H1 (cell line): ENCODE measurements around the gene C16orf90.

Experiments used
- BRCA1 ChIP-seq: IDR thresholded peaks from 2 replicates; pipeline ENCODE4 v1.6.1; 2012; ENCODE audit warnings: low read depth, low read length, improper control_type of control experiment
- EP300 ChIP-seq, 2 experiments: IDR thresholded peaks; 1 replicate in 1 of 2; 2 replicates in 1 of 2; pipeline ENCODE4 v1.6.1; 2011 to 2012; ENCODE audit warnings: low read depth in 2 of 2, low read length in 2 of 2, mild to moderate bottlenecking in 2 of 2, borderline replicate concordance in 1 of 2, inconsistent platforms in 1 of 2, moderate library complexity in 1 of 2
- HDAC2 ChIP-seq, 2 experiments: fragments of 300-600 bp in 1 of 2; sonication (generic) in 1 of 2; IDR thresholded peaks; 2 replicates each; pipeline ENCODE4 v1.6.1; 2011 to 2012; ENCODE audit warnings: low read depth in 2 of 2, low read length in 2 of 2, mild to moderate bottlenecking in 2 of 2, moderate library complexity in 2 of 2, borderline replicate concordance in 1 of 2, inconsistent platforms in 1 of 2
- KDM1A ChIP-seq: fragments of 200-600, 300-600 bp; sonication (generic); IDR thresholded peaks from 2 replicates; pipeline ENCODE4 v1.7.1; 2016; ENCODE audit warnings: mild to moderate bottlenecking, low read length, borderline replicate concordance
- PHF8 ChIP-seq: fragments of 200-600 bp; sonication (generic); conservative IDR thresholded peaks from 2 replicates; pipeline ENCODE4 v1.7.1; 2012; ENCODE audit warnings: low read depth, mild to moderate bottlenecking, inconsistent platforms, low read length, moderate library complexity
- POLR2AphosphoS5 ChIP-seq: IDR thresholded peaks from 2 replicates; pipeline ENCODE4 v1.6.1; 2011; ENCODE audit warnings: low read depth, low read length
- SP1 ChIP-seq: IDR thresholded peaks from 2 replicates; pipeline ENCODE4 v1.6.1; 2011; ENCODE audit warnings: low read depth, low read length
- TF ChIP-seq, protein P1 (sequence below), 3 experiments: IDR thresholded peaks; 1 replicate in 2 of 3; 2 replicates in 1 of 3; pipeline versions ENCODE4 v1.5.1 to v1.6.1; 2011; ENCODE audit warnings: low read length in 3 of 3, mild to moderate bottlenecking in 3 of 3, inconsistent platforms in 2 of 3, low read depth in 1 of 3, moderate library complexity in 1 of 3; ENCODE audit not compliant: insufficient read depth in 1 of 3; ENCODE audit errors: control extremely low read depth in 1 of 3
- TF ChIP-seq, protein P2 (sequence below): IDR thresholded peaks from 2 replicates; pipeline ENCODE4 v1.6.1; 2012; ENCODE audit warnings: inconsistent platforms

DNA sequence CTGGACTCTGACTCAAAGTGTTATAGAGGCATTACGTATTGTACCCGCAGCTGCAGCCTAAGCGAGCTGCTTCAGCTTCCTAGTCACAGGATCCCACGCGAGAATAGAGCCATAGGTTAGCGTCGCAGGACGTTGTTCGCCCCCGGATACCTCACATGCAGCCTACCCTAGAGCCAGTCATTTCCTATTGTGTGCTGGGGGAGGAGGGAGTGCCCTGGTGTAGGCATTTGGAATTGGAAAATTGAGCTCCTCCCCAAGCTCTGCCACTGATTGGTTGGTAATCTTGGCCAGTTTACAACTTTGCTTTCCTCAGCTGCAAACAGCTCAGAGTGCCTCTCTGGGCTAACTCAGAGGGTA lies 51.3 kb downstream of the C16orf90 start:
- TF ChIP-seq, protein P1, sequence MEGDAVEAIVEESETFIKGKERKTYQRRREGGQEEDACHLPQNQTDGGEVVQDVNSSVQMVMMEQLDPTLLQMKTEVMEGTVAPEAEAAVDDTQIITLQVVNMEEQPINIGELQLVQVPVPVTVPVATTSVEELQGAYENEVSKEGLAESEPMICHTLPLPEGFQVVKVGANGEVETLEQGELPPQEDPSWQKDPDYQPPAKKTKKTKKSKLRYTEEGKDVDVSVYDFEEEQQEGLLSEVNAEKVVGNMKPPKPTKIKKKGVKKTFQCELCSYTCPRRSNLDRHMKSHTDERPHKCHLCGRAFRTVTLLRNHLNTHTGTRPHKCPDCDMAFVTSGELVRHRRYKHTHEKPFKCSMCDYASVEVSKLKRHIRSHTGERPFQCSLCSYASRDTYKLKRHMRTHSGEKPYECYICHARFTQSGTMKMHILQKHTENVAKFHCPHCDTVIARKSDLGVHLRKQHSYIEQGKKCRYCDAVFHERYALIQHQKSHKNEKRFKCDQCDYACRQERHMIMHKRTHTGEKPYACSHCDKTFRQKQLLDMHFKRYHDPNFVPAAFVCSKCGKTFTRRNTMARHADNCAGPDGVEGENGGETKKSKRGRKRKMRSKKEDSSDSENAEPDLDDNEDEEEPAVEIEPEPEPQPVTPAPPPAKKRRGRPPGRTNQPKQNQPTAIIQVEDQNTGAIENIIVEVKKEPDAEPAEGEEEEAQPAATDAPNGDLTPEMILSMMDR (IDR thresholded peaks at IDR 0.05; ENCODE audit: control extremely low read depth in 1 of 3, insufficient read depth in 1 of 3, low read depth in 1 of 3, low read length in 3 of 3) = no peak
- no peak for TF ChIP-seq KDM1A
- 0 out of 2 replicates have a peak, but pooled peaks have one; percentile 28 for TF ChIP-seq PHF8
- TF ChIP-seq SP1 = no peak
- TF ChIP-seq, protein P2, sequence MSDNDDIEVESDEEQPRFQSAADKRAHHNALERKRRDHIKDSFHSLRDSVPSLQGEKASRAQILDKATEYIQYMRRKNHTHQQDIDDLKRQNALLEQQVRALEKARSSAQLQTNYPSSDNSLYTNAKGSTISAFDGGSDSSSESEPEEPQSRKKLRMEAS = no peak
- TF ChIP-seq POLR2AphosphoS5 = no peak; the same call in 1 of the 2 replicates
- TF ChIP-seq BRCA1 = no peak
- TF ChIP-seq EP300 (IDR thresholded peaks at IDR 0.05; ENCODE audit: borderline replicate concordance in 1 of 2, low read depth in 2 of 2, low read length in 2 of 2) = no peak
- TF ChIP-seq HDAC2 (IDR thresholded peaks at IDR 0.05; ENCODE audit: borderline replicate concordance in 1 of 2, low read depth in 2 of 2, low read length in 2 of 2) = no peak
